ENCODE results near the gene VASN.

DNA sequence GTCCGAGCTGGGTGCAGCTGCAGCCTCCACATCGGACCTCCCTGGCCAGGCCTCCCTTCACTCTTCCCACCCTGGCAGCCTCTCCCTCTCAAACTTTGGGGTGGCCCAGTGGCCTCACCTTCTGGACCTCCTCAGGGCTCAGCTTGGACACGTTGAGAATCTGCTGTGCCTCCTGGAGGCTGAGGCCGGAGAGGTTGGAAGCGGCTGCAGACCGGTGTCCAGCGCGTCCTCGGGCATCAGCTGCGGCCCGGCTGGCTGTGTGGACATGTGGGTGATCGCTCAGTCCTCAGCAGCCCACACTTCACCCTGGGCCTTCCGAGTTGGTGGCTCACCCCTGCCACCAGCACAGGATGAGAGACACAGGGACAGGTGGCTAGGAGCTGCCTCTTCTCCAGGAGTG, 30.4 kb upstream of the VASN start:
- TF ChIP-seq POLR2AphosphoS5 (IDR thresholded peaks at IDR 0.05; ENCODE audit: low read depth, low read length) (no peak), FOXP2 (optimal IDR thresholded peaks at IDR 0.05; ENCODE audit: borderline replicate concordance, extremely low read depth, extremely low read length, insufficient read depth) (no peak), SIN3A (IDR thresholded peaks at IDR 0.05; ENCODE audit: borderline replicate concordance, insufficient read depth, low read length) (no peak), REST (IDR thresholded peaks at IDR 0.05; ENCODE audit: insufficient read depth in 1 of 2, low read depth in 2 of 2, low read length in 2 of 2) (no peak)

Measured in PFSK-1 (cell line).